Renal cortex interstitium (tissue), 11 donors: ENCODE measurements around the gene VRK2. TPM values are rescaled to one million over a fixed set of nuclear protein-coding genes. Genes with fewer than 3 reads are reported as not detected.
A peak's percentile ranks its signal among the peaks of the same experiment; 100 is the strongest.
"Not testable (repeated sequence)": the region's sequence is repeated elsewhere in the genome, so short reads cannot be mapped to it uniquely, and the experiment has no call there.

ENCODE experiments used
- DNase-seq, 11 donors: peaks; one replicate each; pipeline ENCODE4 v3.0.0-alpha.2; 2013; ENCODE audit warnings: low read depth in 9 of 11, low spot score in 4 of 11; ENCODE audit errors: extremely low read depth in 1 of 11
- polyA plus RNA-seq, 3 donors: library from polyadenylated mRNA; unstranded; fragments of 120-200 nt; gene quantifications; one replicate each; pipeline ENCODE4 v1.2.1, GENCODE V29; 2013; ENCODE audit not compliant: insufficient read length in 3 of 3

Gene VRK2
- polyA plus RNA-seq, 3 donors, result 18.8 to 23.5 (median 19.6) TPM

GRCh38 chr2:58046335-58046584 is 346 bp upstream of the VRK2 start:
- DNase-seq, result peak in 1 of 11 donors; percentile 59

- DNase-seq, result no peak
Observed at GRCh38 chr2:58047373-58047935, 848 bp downstream of the VRK2 start.

- DNase-seq, result no peak
Observed at GRCh38 chr2:58047961-58048360, 1.4 kb downstream of the VRK2 start.

GRCh38 chr2:58051445-58051844 is 4.8 kb downstream of the VRK2 start:
- no peak for DNase-seq

GRCh38 chr2:58052978-58053377 is 6.4 kb downstream of the VRK2 start:
- DNase-seq, result no peak

GRCh38 chr2:58054264-58054663 is 7.7 kb downstream of the VRK2 start:
- no peak for DNase-seq

- no peak for DNase-seq
Observed at GRCh38 chr2:58055033-58055786, 8.6 kb downstream of the VRK2 start.

- DNase-seq, result no peak
Observed at GRCh38 chr2:58056192-58056916, 9.7 kb downstream of the VRK2 start.

- no peak for DNase-seq
Observed at GRCh38 chr2:58057707-58058530, 11.3 kb downstream of the VRK2 start.

GRCh38 chr2:58063641-58064040 is 17.0 kb downstream of the VRK2 start:
- no peak for DNase-seq

GRCh38 chr2:58064086-58064485 is 17.5 kb downstream of the VRK2 start:
- no peak for DNase-seq

- no peak for DNase-seq
Observed at GRCh38 chr2:58065248-58065647, 18.6 kb downstream of the VRK2 start.

- no peak for DNase-seq
Observed at GRCh38 chr2:58067001-58067400, 20.4 kb downstream of the VRK2 start.

- DNase-seq, result no peak
Observed at GRCh38 chr2:58070765-58071164, 24.2 kb downstream of the VRK2 start.

- no peak for DNase-seq
Observed at GRCh38 chr2:58072102-58072501, 25.5 kb downstream of the VRK2 start.

- DNase-seq, result no peak
Observed at GRCh38 chr2:58073008-58073407, 26.4 kb downstream of the VRK2 start.

GRCh38 chr2:58073751-58074150 is 27.1 kb downstream of the VRK2 start:
- DNase-seq, result no peak

GRCh38 chr2:58081000-58081399 is 34.4 kb downstream of the VRK2 start:
- no peak for DNase-seq

GRCh38 chr2:58089081-58089480 is 42.5 kb downstream of the VRK2 start:
- no peak for DNase-seq

GRCh38 chr2:58092772-58093171 is 46.2 kb downstream of the VRK2 start:
- DNase-seq, result not testable (repeated sequence)
